Loucy (cell line): ENCODE measurements around the gene CSTF2T.

Experiments
- H2AFZ ChIP-seq: fragments of 200-600 bp; sonication (generic); 2 replicates; pipeline ENCODE4 v1.6.0; 2016; ENCODE audit warnings: antibody characterized with exemption, mild to moderate bottlenecking, low read length, moderate library complexity
- H3F3A ChIP-seq: fragments of 200-600 bp; 2 replicates; pipeline ENCODE4 v1.6.0; 2016; ENCODE audit warnings: antibody characterized with exemption, low read depth, mild to moderate bottlenecking
- H3K27me3 ChIP-seq: fragments of 200-600 bp; sonication (generic); 2 replicates; pipeline ENCODE4 v1.6.1; 2014; ENCODE audit warnings: low read length, mild to moderate bottlenecking; ENCODE audit not compliant: insufficient read depth, poor library complexity, severe bottlenecking
- H3K36me3 ChIP-seq: fragments of 200-600 bp; sonication (generic); 2 replicates; pipeline ENCODE4 v1.6.1; 2016; ENCODE audit warnings: low read length; ENCODE audit not compliant: insufficient read depth
- H3K4me1 ChIP-seq: fragments of 200-600 bp; sonication (generic); 2 replicates; pipeline ENCODE4 v1.5.1; 2014; ENCODE audit warnings: low read length, mild to moderate bottlenecking; ENCODE audit not compliant: insufficient read depth, poor library complexity, severe bottlenecking
- H3K4me2 ChIP-seq: fragments of 200-600 bp; sonication (generic); 2 replicates; pipeline ENCODE4 v1.6.0; 2014; ENCODE audit warnings: antibody characterized with exemption, low read length, low read depth, mild to moderate bottlenecking; ENCODE audit not compliant: poor library complexity, severe bottlenecking
- H3K4me3 ChIP-seq: fragments of 200-600 bp; sonication (generic); 2 replicates; pipeline ENCODE4 v1.5.1; 2014; ENCODE audit warnings: low read length, mild to moderate bottlenecking, mixed read lengths; ENCODE audit not compliant: poor library complexity, severe bottlenecking
- H3K79me2 ChIP-seq: fragments of 200-600 bp; sonication (generic); 2 replicates; pipeline ENCODE4 v1.6.1; 2014; ENCODE audit warnings: low read length; ENCODE audit not compliant: insufficient read depth
- H3K9ac ChIP-seq: fragments of 200-600 bp; sonication (generic); 2 replicates; pipeline ENCODE4 v1.6.0; 2014; ENCODE audit warnings: mild to moderate bottlenecking, low read depth, low read length, moderate library complexity; ENCODE audit not compliant: poor library complexity, severe bottlenecking
- H3K9me2 ChIP-seq: fragments of 200-600 bp; sonication (generic); replicated peaks from 2 replicates; pipeline ENCODE4 v1.6.1; 2016; ENCODE audit warnings: low read depth, low read length, mixed read lengths
- H3K9me3 ChIP-seq: fragments of 200-600 bp; sonication (generic); 2 replicates; pipeline ENCODE4 v1.6.1; 2014; ENCODE audit warnings: mild to moderate bottlenecking, antibody characterized with exemption, low read length, low read depth; ENCODE audit not compliant: insufficient read depth
- H4K20me1 ChIP-seq: fragments of 200-600 bp; sonication (generic); 2 replicates; pipeline ENCODE4 v1.6.0; 2014; ENCODE audit warnings: antibody characterized with exemption, low read length, mild to moderate bottlenecking; ENCODE audit not compliant: insufficient read depth, poor library complexity, severe bottlenecking
- EZH2phosphoT487 ChIP-seq: fragments of 200-600 bp; IDR thresholded peaks from 2 replicates; pipeline ENCODE4 v1.6.1; 2018; ENCODE audit warnings: antibody characterized with exemption, mild to moderate bottlenecking, moderate library complexity, borderline replicate concordance
- TF ChIP-seq, protein P1 (sequence below): fragments of 200-600 bp; sonication (generic); conservative IDR thresholded peaks from 2 replicates; pipeline ENCODE4 v1.5.1; 2014; ENCODE audit warnings: mild to moderate bottlenecking, antibody characterized with exemption, low read length

Gene CSTF2T

DNA sequence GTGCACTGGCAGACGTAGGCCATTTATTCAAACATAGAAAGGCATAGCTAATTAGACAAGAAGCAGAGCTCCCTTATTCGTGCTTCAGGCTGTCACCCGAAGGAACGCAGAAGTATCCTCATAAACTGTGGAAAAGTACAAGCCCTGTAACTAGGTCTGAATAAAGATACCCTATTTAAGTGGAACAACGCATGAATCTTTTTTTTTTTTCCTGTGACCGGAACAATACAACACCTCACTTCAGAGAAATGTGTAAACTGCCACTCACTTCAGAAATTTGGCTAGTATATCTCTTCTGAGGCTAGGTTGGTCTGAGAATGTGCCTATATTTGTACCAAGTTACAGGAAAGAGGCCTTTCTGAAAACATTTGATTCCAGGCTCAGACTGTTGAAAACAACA is 8.0 kb upstream of the CSTF2T start:
- Histone ChIP-seq H3K79me2 (no peaks in the 10 kb centered on the region), H2AFZ (peak overlapping the region; percentile 64), H3K9ac (no peak overlapping the region), H3K27me3 (no peaks in the 10 kb centered on the region), H3K9me3 (no peaks in the 10 kb centered on the region), H4K20me1 (no peaks in the 10 kb centered on the region), H3K4me2 (peak overlapping the region; percentile 61), H3K9me2 (no peaks in the 10 kb centered on the region), H3F3A (no peaks in the 10 kb centered on the region), H3K4me1 (peaks cover 32% of the 10 kb centered on the region), H3K4me3 (peak overlapping the region; percentile 33), H3K36me3 (no peaks in the 10 kb centered on the region)
- TF ChIP-seq, protein P1, sequence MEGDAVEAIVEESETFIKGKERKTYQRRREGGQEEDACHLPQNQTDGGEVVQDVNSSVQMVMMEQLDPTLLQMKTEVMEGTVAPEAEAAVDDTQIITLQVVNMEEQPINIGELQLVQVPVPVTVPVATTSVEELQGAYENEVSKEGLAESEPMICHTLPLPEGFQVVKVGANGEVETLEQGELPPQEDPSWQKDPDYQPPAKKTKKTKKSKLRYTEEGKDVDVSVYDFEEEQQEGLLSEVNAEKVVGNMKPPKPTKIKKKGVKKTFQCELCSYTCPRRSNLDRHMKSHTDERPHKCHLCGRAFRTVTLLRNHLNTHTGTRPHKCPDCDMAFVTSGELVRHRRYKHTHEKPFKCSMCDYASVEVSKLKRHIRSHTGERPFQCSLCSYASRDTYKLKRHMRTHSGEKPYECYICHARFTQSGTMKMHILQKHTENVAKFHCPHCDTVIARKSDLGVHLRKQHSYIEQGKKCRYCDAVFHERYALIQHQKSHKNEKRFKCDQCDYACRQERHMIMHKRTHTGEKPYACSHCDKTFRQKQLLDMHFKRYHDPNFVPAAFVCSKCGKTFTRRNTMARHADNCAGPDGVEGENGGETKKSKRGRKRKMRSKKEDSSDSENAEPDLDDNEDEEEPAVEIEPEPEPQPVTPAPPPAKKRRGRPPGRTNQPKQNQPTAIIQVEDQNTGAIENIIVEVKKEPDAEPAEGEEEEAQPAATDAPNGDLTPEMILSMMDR = no peak
- TF ChIP-seq EZH2phosphoT487 = no peak

DNA sequence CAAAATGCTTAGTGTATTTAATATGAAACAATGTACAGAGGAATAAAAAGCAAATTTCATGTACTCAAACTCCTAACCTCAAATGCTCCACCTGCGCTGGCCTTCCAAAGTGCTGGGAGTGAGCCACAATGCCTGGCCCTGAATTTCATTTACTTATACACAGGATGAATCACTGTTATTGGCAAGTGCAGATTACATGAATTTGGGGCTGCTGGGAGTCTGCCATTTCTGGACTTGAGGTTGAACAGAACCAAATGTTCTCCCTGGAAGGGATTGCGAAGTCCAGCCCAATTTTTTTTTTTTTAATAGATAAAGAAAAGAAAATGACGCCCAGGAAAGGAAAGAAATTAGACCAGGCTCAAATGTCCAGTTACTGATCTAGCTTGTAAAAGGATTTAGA is 6.8 kb upstream of the CSTF2T start:
- Histone ChIP-seq H3K9ac (no peak overlapping the region), H3F3A (no peaks in the 10 kb centered on the region), H3K4me1 (peaks cover 21% of the 10 kb centered on the region), H3K27me3 (no peaks in the 10 kb centered on the region), H3K79me2 (no peaks in the 10 kb centered on the region), H4K20me1 (no peaks in the 10 kb centered on the region), H3K9me2 (no peaks in the 10 kb centered on the region), H3K4me2 (no peak overlapping the region), H3K4me3 (no peak overlapping the region), H3K36me3 (no peaks in the 10 kb centered on the region), H2AFZ (no peak overlapping the region), H3K9me3 (no peaks in the 10 kb centered on the region)
- TF ChIP-seq, protein P1 = no peak
- no peak for TF ChIP-seq EZH2phosphoT487

DNA sequence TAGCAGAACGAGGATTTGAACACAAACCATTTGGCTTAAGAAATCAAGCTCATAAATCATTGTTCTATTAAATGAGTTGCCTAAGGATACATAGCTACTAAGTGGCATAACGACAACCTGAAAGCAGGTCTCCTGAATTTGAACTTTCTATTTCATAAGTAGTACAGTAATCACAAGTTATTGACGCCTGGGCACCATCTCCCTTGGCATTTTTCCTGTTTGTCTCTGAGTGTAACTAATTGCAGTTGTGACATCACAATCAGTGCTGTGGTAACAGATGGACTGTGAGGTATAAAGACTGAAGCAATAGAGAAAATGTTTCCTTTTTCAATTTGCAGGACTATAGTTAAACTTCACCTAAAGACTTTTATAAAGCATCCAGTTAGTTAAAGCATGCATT is 6.4 kb upstream of the CSTF2T start:
- no peaks in the 10 kb centered on the region for H3K9me3 ChIP-seq
- H3K4me3 ChIP-seq = no peak overlapping the region
- no peak overlapping the region for H3K4me2 ChIP-seq
- no peaks in the 10 kb centered on the region for H3K36me3 ChIP-seq
- H3F3A ChIP-seq = no peaks in the 10 kb centered on the region
- H2AFZ ChIP-seq = no peak overlapping the region
- no peak for TF ChIP-seq EZH2phosphoT487
- TF ChIP-seq, protein P1 = no peak
- no peaks in the 10 kb centered on the region for H3K27me3 ChIP-seq
- H3K9ac ChIP-seq = no peak overlapping the region
- peaks cover 20% of the 10 kb centered on the region for H3K4me1 ChIP-seq
- no peaks in the 10 kb centered on the region for H3K79me2 ChIP-seq
- no peaks in the 10 kb centered on the region for H4K20me1 ChIP-seq
- H3K9me2 ChIP-seq = no peaks in the 10 kb centered on the region
